ENCODE data around the gene POLE3. TPM values are rescaled to one million over a fixed set of nuclear protein-coding genes. Genes with fewer than 3 reads are reported as not detected.

The POLE3 gene
- polyA plus RNA-seq, 1 donor: 48.0 TPM

DNA sequence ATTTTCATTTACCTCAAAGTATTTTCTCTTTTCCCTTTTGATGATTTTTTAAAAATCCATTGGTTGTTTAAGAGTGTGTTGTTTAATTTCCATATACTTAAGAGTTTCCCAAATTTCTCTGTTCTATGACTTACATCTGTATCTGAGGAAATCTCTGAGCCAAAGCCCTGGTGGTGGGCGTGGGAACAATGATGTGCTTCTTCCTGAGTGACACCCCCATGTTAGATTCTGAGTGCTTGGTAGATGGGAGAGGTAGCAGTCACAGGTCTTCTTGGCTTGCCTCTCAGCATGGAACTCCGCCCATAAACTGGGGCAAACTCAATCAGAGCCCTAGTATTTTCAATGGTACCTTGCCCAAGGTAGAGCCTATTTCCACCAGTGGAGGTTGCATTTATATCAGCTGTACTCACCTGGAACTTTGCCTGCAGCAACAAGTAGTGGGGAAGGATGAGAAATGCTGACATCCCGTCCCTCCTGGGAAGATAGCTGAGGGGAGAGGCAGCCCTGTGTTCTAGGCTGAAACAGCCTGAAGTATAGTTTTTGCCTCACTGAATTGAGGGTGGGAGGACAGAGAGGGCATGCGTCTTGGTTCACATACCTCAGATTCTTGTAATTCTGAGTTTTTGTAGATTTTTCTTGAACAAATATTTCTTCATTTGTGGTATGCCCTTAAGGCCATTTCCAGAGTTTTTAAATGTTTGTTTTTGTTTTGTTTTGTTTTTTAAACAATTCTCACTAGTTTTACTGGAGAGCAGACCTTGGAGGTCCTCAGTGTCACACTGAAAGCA is 26.4 kb upstream of the POLE3 start:
- H3K27ac ChIP-seq (ENCODE audit: low read length): no peak overlapping the region
- no peak for DNase-seq
- no peaks in the 10 kb centered on the region for H3K4me1 ChIP-seq (ENCODE audit: control insufficient read depth, insufficient read depth, low read length)
- H3K27me3 ChIP-seq (ENCODE audit: control insufficient read depth, insufficient read depth, low read length): no peaks in the 10 kb centered on the region
- no peak overlapping the region for H3K4me3 ChIP-seq (ENCODE audit: low read length)
- WGBS (ENCODE audit: insufficient coverage, low lambda C conversion rate): no CpG with 5 or more reads among the region's 4 CpGs
- H3K9me3 ChIP-seq (ENCODE audit: control insufficient read depth, low read depth, low read length): no peaks in the 10 kb centered on the region
- no peaks in the 10 kb centered on the region for H3K36me3 ChIP-seq (ENCODE audit: control insufficient read depth, insufficient read depth, low read length)

- Histone ChIP-seq H3K27ac (ENCODE audit: low read length) (no peak overlapping the region), H3K27me3 (ENCODE audit: control insufficient read depth, insufficient read depth, low read length) (no peaks in the 10 kb centered on the region), H3K9me3 (ENCODE audit: control insufficient read depth, low read depth, low read length) (no peaks in the 10 kb centered on the region), H3K4me1 (ENCODE audit: control insufficient read depth, insufficient read depth, low read length) (no peaks in the 10 kb centered on the region), H3K4me3 (ENCODE audit: low read length) (no peak overlapping the region), H3K36me3 (ENCODE audit: control insufficient read depth, insufficient read depth, low read length) (no peaks in the 10 kb centered on the region)
- no peak for DNase-seq
Measured at GRCh38 chr9:113431191-113431590, 20.7 kb upstream of the POLE3 start.

DNA sequence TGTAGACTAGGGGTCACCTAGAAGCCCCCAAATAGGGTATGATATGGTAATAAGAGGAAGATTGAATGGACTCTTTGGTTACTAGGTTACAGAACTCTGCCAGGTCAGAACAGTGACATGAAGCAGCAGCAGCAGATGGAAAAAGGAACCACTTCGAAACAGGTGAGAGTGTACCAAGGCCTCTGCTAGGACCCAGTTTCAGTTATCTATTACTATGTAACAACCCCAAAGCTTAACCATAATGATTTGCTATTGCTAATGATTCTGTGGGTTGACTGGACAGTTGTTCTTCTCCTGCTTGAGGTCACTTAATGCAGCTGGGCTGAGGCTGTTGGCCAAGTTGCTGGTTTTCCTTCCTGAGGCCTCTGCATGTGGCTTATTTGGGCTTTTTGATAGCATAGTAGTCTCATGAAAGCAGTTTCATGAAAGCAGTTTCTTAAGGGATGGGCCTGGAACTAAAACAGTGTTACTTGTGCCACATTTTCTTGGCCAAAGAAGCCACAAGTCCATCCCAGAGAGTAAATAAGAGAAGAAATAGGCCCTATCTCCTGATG is 17.7 kb upstream of the POLE3 start:
- no CpG with 5 or more reads among the region's 1 CpG for WGBS (ENCODE audit: insufficient coverage, low lambda C conversion rate)

DNA sequence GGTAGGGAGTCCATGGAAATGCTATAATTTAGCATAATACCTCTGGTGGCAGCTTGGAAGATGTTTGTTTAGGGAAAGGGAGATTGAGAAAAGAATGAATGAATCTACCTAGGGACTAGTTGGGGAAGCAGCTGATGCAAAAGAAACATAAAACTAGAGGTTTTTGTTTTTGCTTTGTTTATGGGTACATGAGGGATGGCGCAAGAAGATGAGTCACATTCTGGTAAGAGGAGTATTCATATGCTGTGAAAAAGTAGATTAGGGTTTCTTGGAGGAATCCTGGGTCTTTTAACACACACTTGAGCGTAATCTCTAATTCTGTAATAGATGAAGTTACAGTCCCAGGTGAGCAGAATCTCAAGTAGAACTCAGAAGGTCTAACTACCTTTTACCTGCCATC is 17.2 kb upstream of the POLE3 start:
- WGBS (ENCODE audit: insufficient coverage, low lambda C conversion rate): 100% methylated on average over 1 of the region's 2 CpGs
- H3K9me3 ChIP-seq (ENCODE audit: control insufficient read depth, low read depth, low read length): no peaks in the 10 kb centered on the region
- DNase-seq: no peak
- no peaks in the 10 kb centered on the region for H3K36me3 ChIP-seq (ENCODE audit: control insufficient read depth, insufficient read depth, low read length)
- no peaks in the 10 kb centered on the region for H3K4me1 ChIP-seq (ENCODE audit: control insufficient read depth, insufficient read depth, low read length)
- no peak overlapping the region for H3K27ac ChIP-seq (ENCODE audit: low read length)
- no peak overlapping the region for H3K4me3 ChIP-seq (ENCODE audit: low read length)
- H3K27me3 ChIP-seq (ENCODE audit: control insufficient read depth, insufficient read depth, low read length): no peaks in the 10 kb centered on the region

More for the DNA sequence above, 17.7 kb upstream of the POLE3 start:
- Histone ChIP-seq H3K27ac (ENCODE audit: low read length) (no peak overlapping the region), H3K4me3 (ENCODE audit: low read length) (no peak overlapping the region), H3K27me3 (ENCODE audit: control insufficient read depth, insufficient read depth, low read length) (no peaks in the 10 kb centered on the region), H3K4me1 (ENCODE audit: control insufficient read depth, insufficient read depth, low read length) (no peaks in the 10 kb centered on the region), H3K9me3 (ENCODE audit: control insufficient read depth, low read depth, low read length) (no peaks in the 10 kb centered on the region), H3K36me3 (ENCODE audit: control insufficient read depth, insufficient read depth, low read length) (no peaks in the 10 kb centered on the region)
- DNase-seq: no peak

GRCh38 chr9:113426701-113427100 is 16.2 kb upstream of the POLE3 start:
- no CpG with 5 or more reads among the region's 1 CpG for WGBS (ENCODE audit: insufficient coverage, low lambda C conversion rate)
- Histone ChIP-seq H3K4me3 (ENCODE audit: low read length) (no peak overlapping the region), H3K4me1 (ENCODE audit: control insufficient read depth, insufficient read depth, low read length) (no peaks in the 10 kb centered on the region), H3K27me3 (ENCODE audit: control insufficient read depth, insufficient read depth, low read length) (no peaks in the 10 kb centered on the region), H3K9me3 (ENCODE audit: control insufficient read depth, low read depth, low read length) (no peaks in the 10 kb centered on the region), H3K27ac (ENCODE audit: low read length) (no peak overlapping the region), H3K36me3 (ENCODE audit: control insufficient read depth, insufficient read depth, low read length) (no peaks in the 10 kb centered on the region)
- DNase-seq: no peak

DNA sequence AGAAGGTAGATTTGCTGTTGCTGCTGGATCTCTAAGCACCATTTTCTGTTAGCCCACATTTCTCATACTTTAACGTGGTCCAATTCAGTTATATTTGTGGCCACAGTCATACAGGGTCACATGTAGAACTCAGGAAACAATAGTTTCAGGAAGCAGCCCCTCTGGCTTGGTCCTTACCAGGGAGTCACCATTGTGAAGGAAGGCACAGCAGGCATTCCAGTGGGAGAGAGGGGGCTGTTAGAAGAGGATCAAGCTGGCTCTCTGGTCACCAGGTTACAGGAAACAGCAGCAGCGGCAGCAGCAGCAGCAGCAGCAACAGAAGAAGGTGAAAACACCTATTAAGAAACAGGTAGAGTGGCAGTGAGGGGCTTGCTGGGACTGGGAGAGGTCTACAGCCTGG is 14.6 kb upstream of the POLE3 start:
- no CpG with 5 or more reads among the region's 2 CpGs for WGBS (ENCODE audit: insufficient coverage, low lambda C conversion rate)
- DNase-seq: no peak
- no peaks in the 10 kb centered on the region for H3K4me1 ChIP-seq (ENCODE audit: control insufficient read depth, insufficient read depth, low read length)
- H3K36me3 ChIP-seq (ENCODE audit: control insufficient read depth, insufficient read depth, low read length): no peaks in the 10 kb centered on the region
- H3K4me3 ChIP-seq (ENCODE audit: low read length): no peak overlapping the region
- no peaks in the 10 kb centered on the region for H3K9me3 ChIP-seq (ENCODE audit: control insufficient read depth, low read depth, low read length)
- no peak overlapping the region for H3K27ac ChIP-seq (ENCODE audit: low read length)
- no peaks in the 10 kb centered on the region for H3K27me3 ChIP-seq (ENCODE audit: control insufficient read depth, insufficient read depth, low read length)

GRCh38 chr9:113421726-113422125 is 11.3 kb upstream of the POLE3 start:
- no peak for DNase-seq
- Histone ChIP-seq H3K36me3 (ENCODE audit: control insufficient read depth, insufficient read depth, low read length) (no peaks in the 10 kb centered on the region), H3K4me3 (ENCODE audit: low read length) (no peak overlapping the region), H3K4me1 (ENCODE audit: control insufficient read depth, insufficient read depth, low read length) (no peaks in the 10 kb centered on the region), H3K27me3 (ENCODE audit: control insufficient read depth, insufficient read depth, low read length) (no peaks in the 10 kb centered on the region), H3K27ac (ENCODE audit: low read length) (no peak overlapping the region), H3K9me3 (ENCODE audit: control insufficient read depth, low read depth, low read length) (no peaks in the 10 kb centered on the region)
- WGBS (ENCODE audit: insufficient coverage, low lambda C conversion rate): no CpG with 5 or more reads among the region's 3 CpGs

DNA sequence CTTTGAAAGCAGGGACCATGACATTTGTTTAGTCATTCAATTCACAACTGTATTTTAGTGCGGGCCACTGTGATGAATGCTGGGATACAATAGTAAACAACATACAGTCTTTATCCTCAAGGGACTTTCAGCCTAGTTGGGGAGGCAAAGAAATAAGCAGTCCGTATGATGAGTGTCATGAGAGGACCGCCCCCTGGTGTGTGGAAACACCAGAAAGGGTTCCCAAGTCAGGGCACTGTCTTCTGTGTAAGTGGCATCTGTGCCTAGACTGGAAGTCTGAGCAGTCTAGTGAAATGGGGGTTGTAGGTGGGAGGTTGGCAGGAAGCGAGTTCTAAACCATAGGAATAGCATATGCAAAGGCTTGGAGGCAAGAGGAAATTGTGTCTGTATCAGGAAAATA is 6.9 kb upstream of the POLE3 start:
- H3K27me3 ChIP-seq (ENCODE audit: control insufficient read depth, insufficient read depth, low read length): no peaks in the 10 kb centered on the region
- no peak for DNase-seq
- no peaks in the 10 kb centered on the region for H3K36me3 ChIP-seq (ENCODE audit: control insufficient read depth, insufficient read depth, low read length)
- no peaks in the 10 kb centered on the region for H3K4me1 ChIP-seq (ENCODE audit: control insufficient read depth, insufficient read depth, low read length)
- H3K4me3 ChIP-seq (ENCODE audit: low read length): no peak overlapping the region
- no peaks in the 10 kb centered on the region for H3K9me3 ChIP-seq (ENCODE audit: control insufficient read depth, low read depth, low read length)
- no CpG with 5 or more reads among the region's 4 CpGs for WGBS (ENCODE audit: insufficient coverage, low lambda C conversion rate)
- H3K27ac ChIP-seq (ENCODE audit: low read length): no peak overlapping the region

DNA sequence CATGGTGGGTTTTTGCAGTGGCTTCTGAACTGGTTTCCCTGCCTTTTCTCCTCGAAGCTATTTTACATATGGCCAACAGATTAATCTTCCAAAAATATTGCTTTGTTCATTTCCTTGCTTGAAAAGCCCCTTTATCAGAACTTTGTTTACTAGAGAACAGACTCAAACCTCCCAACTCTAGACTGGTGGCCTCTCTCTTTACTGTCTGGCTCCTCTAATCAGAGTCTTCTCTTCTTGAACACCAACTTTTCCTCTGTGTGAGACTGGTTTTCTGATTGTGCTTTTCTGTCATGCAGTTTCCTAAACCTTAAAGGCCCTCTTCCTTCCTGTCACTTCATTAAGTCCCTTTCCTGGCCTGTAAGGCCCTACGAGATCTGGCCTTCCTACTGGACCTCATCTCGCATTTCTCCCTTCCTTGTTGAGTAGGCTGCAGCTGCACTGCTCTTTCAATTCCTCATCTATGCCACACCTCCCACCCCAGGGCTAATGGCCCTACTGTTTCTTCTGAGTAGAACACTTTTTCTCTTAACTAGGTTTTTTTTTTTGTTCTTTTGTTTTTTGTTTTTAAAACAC is 5.8 kb upstream of the POLE3 start:
- Histone ChIP-seq H3K4me1 (ENCODE audit: control insufficient read depth, insufficient read depth, low read length) (no peaks in the 10 kb centered on the region), H3K27me3 (ENCODE audit: control insufficient read depth, insufficient read depth, low read length) (no peaks in the 10 kb centered on the region), H3K27ac (ENCODE audit: low read length) (no peak overlapping the region), H3K36me3 (ENCODE audit: control insufficient read depth, insufficient read depth, low read length) (no peaks in the 10 kb centered on the region), H3K9me3 (ENCODE audit: control insufficient read depth, low read depth, low read length) (no peaks in the 10 kb centered on the region), H3K4me3 (ENCODE audit: low read length) (no peak overlapping the region)
- no peak for DNase-seq
- WGBS (ENCODE audit: insufficient coverage, low lambda C conversion rate): 71% methylated on average over 3 of the region's 3 CpGs

- DNase-seq: no peak
- no peaks in the 10 kb centered on the region for H3K9me3 ChIP-seq (ENCODE audit: control insufficient read depth, low read depth, low read length)
Measured at GRCh38 chr9:113409883-113410206, 630 bp downstream of the POLE3 start.

GRCh38 chr9:113409481-113409880 is 994 bp downstream of the POLE3 start:
- H3K9me3 ChIP-seq (ENCODE audit: control insufficient read depth, low read depth, low read length): no peaks in the 10 kb centered on the region
- H3K4me3 ChIP-seq (ENCODE audit: low read length): peak overlapping the region; percentile 76
- H3K27me3 ChIP-seq (ENCODE audit: control insufficient read depth, insufficient read depth, low read length): no peaks in the 10 kb centered on the region
- H3K4me1 ChIP-seq (ENCODE audit: control insufficient read depth, insufficient read depth, low read length): no peaks in the 10 kb centered on the region
- H3K36me3 ChIP-seq (ENCODE audit: control insufficient read depth, insufficient read depth, low read length): peaks cover 18% of the 10 kb centered on the region
- no CpG with 5 or more reads among the region's 10 CpGs for WGBS (ENCODE audit: insufficient coverage, low lambda C conversion rate)
- H3K27ac ChIP-seq (ENCODE audit: low read length): peak overlapping the region; percentile 98
- no peak for DNase-seq

More at GRCh38 chr9:113409883-113410206, 630 bp downstream of the POLE3 start:
- H3K27me3 ChIP-seq (ENCODE audit: control insufficient read depth, insufficient read depth, low read length): no peaks in the 10 kb centered on the region
- no peaks in the 10 kb centered on the region for H3K4me1 ChIP-seq (ENCODE audit: control insufficient read depth, insufficient read depth, low read length)
- peak overlapping the region; percentile 98 for H3K27ac ChIP-seq (ENCODE audit: low read length)
- peak overlapping the region; percentile 76 for H3K4me3 ChIP-seq (ENCODE audit: low read length)
- peaks cover 18% of the 10 kb centered on the region for H3K36me3 ChIP-seq (ENCODE audit: control insufficient read depth, insufficient read depth, low read length)
- WGBS (ENCODE audit: insufficient coverage, low lambda C conversion rate): no CpG with 5 or more reads among the region's 20 CpGs

Measured in large intestine (tissue), 3 donors.